PC-9 (cell line): ENCODE results near the gene HELZ2.

Source experiments
- EZH2 ChIP-seq: fragments of 200-600 bp; sonication (generic); IDR thresholded peaks from 2 replicates; pipeline ENCODE4 v1.8.0; 2017; ENCODE audit warnings: antibody characterized with exemption, low read depth
- TF ChIP-seq, protein P1 (sequence below): fragments of 200-600 bp; sonication (generic); conservative IDR thresholded peaks from 2 replicates; pipeline ENCODE4 v1.6.1; 2017; ENCODE audit warnings: mixed run types, antibody characterized with exemption, mild to moderate bottlenecking, moderate library complexity

DNA sequence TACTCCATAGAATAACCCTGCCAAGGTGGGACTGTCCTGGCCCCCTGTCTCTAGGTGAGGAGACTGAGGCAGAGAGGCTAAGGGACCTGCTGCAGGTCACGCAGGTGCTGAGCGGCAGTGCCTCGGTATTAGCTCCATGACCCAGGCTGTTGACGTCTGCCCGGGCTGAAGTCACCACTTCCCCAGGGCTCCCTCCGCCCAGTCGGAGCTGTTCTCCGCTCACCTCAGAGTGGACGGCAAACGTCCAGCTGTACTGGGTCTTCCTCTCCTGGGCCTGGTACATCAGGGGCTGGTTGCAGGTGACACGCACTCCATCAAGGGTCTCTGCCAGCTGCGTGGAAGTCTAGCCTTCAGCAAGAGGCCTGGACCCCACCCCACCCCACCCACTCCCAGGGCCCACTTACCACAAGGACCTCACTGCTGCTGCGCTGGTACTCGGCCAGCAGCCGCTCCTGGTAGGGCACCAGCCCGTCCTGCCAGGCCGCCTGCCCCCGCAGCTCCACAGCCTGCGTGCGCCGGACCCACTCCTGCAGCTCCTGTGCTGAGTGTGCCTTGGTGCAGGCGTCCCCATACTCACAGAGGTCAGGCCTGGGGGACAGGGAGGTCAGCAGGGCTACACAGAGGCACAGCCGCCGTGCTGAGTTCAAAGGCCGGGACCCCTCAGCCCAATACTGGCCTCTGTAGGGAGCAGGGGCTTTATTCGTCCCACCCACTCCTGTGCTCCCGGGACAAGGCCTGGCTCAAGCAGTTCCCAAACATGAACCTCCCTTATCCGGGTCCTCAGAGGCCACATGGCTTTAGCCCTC, 3.6 kb downstream of the HELZ2 start:
- TF ChIP-seq, protein P1, sequence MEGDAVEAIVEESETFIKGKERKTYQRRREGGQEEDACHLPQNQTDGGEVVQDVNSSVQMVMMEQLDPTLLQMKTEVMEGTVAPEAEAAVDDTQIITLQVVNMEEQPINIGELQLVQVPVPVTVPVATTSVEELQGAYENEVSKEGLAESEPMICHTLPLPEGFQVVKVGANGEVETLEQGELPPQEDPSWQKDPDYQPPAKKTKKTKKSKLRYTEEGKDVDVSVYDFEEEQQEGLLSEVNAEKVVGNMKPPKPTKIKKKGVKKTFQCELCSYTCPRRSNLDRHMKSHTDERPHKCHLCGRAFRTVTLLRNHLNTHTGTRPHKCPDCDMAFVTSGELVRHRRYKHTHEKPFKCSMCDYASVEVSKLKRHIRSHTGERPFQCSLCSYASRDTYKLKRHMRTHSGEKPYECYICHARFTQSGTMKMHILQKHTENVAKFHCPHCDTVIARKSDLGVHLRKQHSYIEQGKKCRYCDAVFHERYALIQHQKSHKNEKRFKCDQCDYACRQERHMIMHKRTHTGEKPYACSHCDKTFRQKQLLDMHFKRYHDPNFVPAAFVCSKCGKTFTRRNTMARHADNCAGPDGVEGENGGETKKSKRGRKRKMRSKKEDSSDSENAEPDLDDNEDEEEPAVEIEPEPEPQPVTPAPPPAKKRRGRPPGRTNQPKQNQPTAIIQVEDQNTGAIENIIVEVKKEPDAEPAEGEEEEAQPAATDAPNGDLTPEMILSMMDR: no peak
- TF ChIP-seq EZH2: no peak
